Activated gamma-delta T cell (primary cell): ENCODE results near the gene ZNF385B.
"Not testable (repeated sequence)": the region's sequence is repeated elsewhere in the genome, so short reads cannot be mapped to it uniquely, and the experiment has no call there.

Experiments used
- DNase-seq: peaks from one replicate; lab custom pipeline; 2025; lab: John Stamatoyannopoulos, UW

Gene ZNF385B

DNA sequence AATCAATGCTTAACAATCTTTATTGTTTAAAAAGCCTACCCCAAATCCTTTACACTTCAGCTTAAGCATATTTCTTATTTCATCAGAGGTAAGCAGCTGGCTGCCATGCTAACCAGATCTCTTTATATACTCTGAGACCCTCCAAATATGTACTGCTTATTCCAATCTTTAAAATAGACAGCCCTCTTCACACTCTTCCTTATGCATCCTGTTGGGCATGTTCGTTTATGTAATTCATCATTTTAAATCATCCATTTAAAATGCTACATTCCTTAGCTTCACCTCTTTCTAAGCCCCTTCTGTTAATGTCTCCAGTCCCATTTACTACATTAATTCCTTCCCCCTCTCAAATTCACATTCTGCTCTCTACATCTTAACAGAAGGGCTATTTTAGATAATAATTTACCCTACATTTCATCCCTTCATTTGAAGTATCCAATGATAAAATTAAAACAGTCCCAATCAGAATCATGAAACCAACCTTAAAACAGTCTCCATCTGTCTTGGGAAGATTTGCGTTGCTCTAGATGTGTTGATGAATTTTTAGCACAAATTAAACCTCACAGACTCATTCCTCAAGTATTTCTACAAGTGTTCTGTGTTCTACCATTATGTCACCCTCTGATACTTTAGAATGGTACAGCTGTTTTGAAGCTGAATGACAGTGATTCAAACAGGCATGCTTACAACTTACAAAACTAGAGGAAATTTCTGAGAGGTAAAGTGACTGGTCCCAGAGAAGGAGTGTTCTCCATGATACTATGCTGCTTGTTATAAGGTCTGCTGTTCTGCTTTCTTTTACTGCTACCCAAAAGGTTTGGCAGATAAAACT, 59.1 kb downstream of the ZNF385B start:
- DNase-seq: no peak

DNA sequence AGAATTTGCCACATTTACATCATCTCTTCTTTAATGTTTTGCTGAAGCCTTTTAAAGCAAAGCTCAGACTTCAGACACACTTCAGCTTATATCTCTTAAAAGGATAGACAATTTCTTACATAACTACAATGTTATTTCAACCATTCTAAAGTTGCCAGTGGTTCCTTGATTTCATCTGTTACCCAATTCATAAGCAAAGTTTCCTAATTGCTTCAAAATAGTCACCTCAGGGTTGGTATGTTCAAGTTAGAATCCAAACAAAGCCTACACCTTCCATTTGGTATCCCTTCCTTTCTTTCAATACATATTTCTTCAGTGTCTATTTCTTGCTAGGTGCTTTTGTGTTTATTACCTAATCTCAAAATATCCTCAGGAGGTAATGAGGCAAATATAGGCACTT, 60.6 kb downstream of the ZNF385B start:
- no peak for DNase-seq

DNA sequence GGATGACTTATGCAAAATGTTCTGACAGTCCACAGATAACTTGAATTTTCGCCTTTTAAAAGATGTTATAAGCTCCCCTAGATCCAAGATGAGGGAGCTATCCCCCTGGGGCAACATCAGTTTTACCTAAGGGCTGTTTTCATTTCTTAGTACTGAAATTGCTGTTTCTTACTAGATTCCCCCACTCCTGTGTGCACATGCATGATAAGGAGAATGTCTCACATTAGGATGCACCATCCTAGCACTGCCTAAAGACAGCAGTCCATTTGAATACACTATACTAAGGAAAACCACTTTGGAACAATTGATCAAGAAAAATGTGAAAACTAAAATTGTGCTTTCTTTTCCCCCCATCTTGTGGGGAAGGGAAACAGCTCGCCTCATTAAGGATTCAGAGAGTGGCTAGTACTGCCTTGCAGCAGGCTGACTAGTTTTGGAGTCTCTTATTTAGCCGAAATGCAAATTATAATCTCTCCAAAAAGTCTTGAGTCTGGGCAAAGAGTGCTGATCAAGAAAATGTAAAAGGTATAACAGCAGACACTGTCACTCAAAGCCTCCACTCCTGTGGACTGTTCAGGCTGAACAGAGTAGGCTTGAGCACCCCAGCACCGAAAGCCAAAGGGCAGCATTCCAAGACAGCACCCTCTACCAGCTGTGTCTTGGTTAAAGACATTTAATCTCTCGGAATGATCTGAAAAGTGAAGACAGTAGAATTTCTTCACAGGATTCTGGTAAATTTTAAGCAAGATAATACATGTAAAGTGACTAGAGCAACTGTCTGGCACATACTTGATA, 65.0 kb downstream of the ZNF385B start:
- no peak for DNase-seq

DNA sequence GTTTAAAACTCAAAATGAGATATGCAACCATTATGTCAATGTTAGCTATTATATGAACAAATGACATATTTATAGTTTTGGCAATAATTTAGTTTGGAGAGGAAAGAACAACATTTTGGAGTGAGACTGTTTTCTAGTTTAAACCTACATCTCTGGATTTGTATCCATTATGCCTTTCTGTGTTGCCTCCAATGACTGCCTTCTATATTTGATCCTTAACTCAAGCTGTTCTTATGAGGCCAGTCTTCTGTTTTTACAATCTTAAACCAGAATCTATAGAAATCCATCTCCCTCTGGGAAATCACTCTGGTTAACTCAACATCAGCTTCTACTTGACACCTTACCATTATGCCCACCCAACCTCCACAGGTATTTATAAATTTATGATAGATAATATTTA, 67.5 kb downstream of the ZNF385B start:
- no peak for DNase-seq

DNA sequence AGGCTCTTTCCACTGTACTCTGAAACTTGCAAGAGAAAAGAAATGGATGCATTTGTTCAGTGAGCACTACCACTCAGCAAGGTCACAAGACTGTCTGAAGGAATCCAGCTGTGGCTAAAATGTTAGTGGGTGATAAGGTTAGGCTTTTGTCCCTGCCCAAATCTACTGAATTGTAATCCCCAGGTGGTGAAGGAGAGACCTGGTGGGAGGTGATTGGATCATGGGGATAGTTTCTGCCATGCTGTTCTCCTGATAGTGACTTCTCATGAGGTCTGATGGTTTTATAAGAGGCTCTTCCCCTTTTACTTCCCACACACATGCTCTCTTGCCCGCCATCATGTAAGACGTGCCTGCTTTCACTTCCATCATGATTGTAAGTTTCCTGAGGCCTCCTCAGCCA, 68.2 kb downstream of the ZNF385B start:
- no peak for DNase-seq

DNA sequence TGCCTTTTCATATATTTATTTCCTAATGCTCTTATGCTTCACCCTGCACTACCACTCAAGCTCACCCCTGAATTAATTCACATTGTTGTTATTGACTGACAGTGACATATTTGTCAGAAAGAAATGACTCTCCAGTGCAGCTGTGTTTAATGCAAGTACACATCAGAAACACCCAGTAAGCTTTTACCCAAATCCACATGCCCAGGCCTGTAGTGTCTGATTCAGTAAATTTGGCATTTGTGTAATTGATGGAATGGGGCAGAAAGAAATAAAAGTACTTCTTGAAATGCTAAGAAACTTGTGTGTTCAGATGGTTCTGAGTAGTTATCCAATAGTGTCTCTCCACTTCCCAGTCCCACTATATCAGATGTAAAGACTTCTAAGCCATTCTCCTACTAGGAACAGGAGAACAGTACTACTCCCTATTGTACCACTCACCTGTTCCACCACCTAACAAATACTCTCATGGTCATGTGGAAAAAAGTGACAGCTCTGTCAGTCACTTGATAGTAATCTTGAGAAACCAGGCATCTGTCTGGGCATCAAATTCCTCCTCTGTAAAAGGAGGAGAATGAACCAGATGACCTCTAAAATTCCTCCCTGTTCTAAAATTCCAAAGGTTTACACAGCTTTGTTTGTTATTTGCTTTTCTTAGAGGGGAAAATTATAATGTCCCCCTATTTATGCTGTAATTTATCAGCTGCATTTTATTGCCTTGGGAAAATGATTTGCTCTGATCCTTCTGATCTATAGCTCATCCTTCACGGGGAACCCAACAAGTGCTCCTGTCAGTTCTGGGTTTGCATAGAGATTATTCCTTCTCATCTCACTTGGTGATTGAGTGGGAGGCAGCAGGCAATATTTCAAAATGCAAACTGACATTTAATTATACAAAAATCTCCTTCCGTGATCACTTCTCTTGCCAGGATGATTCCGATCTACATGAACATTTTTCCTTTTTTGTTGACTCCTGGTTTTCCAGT, 70.9 kb downstream of the ZNF385B start:
- no peak for DNase-seq

DNA sequence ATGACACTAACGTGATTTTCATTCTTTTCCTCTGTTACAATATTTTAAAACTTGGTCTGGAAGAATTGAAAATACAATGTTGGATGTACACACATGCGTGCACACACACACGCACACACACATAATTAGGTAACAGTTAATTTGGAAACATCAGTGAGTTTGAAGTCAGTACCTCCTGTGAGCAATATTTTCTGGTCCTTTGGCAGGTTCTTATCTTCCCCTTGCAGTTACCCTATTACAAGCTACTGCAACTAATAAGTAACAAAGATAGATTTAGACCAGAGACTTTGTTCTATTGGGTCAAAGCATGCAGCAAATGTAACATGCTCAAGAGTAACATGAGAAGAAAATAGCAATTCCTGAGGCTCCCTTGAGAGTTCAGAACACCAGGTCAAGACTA, 73.3 kb downstream of the ZNF385B start:
- no peak for DNase-seq

DNA sequence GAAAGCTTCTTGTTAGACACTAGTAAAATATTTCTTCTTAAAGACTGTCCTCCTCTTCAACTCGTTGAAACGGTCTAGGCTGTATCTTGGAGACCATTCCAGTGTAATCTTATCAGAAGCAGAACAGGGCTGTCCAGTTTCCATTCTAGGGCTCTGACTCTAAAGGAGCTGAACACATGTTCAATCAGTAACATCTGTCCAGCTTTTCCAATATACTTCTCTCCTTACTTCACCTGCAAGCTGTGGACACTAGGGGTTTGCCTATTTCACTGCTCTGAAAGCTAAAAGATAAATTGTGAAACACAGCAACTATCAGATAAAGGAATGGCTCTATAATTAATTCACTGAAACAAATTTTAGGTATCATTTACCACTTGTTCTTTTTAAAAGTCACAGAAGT, 73.8 kb downstream of the ZNF385B start:
- no peak for DNase-seq

DNA sequence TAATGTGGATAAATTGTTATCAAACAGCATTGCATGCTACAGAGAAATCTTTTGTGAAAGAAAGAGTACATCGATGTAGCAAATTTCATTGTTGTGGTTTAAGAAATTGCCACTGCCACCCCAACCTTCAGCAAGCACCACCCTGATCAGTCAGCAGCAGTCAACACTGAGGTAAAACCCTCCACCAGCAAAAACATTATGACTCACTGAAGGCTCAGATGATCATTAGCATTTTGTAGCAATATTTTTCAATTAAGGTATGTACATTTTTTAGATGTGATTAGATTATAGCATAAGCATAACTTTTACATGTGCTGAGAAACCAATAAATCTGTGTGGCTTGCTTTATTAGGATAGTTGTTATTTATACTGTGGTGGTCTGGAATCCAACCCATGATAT, 75.5 kb downstream of the ZNF385B start:
- DNase-seq: no peak

DNA sequence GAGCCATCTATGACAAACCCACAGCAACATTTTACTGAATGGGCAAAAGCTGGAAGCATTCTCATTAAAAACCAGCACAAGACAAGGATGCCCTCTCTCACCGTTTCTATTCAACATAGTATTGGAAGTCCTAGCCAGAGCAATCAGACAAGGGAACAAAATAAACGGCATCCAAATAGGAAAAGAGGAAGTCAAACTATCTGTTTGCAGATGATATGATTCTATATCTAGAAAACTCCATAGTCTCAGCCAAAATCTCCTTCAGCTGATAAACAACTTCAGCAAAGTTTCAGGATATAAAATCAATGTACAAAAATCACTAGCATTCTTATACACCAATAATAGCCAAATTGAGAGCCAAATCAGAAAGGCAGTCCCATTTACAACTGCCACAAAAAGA, 79.1 kb downstream of the ZNF385B start:
- not testable (repeated sequence) for DNase-seq

DNA sequence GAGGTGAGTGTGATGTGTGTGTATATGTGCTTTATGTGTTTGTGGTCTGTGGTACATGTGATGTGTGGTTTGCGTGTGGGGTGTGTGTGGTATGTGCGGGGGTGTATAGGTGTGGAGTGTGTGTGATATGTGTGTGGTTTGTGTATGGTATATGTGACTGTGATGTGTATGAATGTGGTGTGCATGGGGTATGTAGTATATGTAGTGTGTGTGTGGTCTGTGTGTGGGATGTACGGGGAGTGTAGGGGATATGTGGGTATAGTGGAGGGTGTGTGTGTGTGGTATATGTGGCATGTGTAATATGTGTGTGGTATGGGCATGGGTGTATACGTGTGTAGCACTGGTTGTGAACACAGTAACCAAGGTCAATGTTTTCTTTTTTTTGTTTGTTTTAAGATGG, 87.4 kb downstream of the ZNF385B start:
- DNase-seq: no peak

DNA sequence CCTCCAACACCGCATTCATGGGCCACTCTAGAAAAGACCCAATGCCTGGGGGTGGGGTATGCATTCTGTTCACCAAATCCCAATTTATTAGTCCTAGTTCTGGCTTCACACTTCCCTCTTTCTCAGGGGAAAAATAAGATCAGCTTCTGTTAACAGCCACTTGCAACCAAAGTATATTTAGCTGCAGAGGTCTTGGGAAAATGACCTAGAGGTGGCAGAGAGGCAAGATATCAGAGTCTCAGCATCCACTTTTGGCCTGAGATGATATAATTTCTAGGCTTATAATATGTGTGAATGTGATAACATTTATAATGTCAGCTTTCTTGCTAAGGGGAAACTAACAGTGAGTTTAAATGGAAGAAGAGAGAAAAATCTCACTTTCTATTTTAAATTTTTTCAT, 89.1 kb downstream of the ZNF385B start:
- no peak for DNase-seq

DNA sequence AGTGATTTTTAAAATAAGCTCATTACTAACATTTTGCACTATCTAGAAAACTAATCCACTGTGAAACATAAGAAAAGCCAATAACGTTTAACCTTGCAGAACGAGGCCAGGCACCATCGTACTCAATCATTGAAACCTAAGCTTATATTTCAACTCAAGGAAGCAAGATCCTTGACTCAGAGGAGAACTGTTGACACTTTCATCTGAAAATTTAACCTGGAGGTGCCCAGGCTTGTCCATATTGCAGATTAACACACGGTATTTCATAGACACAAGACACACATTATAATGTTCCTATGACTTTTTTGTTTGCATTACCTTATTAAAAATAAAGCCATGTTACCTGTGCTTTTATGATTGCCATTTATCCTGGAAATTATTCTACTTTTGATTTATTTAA, 89.6 kb downstream of the ZNF385B start:
- DNase-seq: no peak

DNA sequence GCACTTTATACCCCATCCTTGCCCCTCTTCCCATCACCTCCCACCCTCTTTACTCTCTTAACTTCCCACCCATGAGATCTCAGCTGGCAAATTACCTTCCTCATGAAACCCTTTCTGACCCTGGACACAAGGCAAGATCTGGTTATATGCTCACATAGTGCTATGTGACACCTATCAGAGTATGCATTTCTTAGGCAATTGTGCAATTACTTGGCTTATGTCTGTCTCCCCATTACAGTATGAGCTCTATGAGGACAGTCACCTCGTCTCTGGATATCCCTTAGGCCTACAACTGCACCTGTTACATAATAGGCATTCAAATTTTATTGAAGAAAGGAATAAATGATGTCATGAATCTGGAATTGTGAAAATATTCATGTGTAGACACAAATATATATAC, 91.4 kb downstream of the ZNF385B start:
- no peak for DNase-seq

DNA sequence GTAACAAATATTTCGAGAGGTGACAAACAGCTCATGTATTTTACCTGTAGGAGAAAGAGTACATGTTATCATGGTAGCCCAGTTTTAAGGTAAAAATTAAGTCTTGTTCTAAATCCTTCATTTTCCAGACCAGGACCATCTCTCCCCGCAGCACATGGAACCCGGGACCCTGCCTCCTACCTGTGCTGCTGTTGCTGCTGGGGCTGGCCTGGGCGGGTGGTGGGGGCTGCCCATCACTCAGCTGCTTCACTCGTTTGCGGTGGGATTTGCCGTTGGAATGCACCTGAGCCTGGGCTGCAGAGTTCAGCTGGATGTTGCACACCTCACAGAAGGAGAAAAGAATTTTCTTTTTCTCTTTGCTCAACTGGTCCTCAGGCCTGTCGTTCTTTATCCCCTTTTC, 92.1 kb downstream of the ZNF385B start:
- no peak for DNase-seq

DNA sequence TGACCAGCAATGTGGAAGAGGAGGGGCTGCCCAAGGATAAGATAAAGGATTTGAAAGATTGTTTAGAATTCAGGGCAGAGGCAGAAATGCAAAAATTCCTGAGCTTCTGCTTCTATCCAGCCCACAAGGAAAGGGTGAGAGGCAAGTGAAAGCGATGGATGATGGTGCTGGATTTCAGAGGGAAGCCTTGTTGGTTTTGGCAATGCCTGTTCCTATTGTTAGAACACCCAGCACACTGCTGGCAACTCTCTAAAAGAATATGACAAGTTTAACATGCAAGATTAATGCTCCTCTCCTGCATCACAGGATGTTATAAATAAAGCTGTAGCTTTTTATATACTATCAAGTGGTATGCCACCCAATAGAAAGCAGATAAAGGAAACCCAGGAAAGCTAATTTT, 92.6 kb downstream of the ZNF385B start:
- DNase-seq: no peak

DNA sequence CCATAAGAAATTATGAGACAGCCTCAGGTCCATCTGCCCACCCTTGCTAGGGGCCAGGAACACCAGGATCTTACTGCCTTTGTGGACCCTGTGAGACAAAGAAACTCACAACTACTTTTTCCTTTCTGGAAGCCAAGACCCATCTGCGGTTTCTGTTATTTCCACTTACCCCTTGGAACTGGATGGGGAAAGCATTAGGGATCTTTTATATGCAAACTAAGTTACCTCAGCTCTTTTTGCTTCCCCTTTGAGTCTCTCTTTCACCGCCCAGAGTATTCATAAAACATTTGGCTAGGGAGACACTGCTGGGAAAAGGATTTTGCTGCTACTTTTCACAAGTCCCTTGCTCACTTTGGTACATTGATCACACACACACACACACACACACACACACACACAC, 95.7 kb downstream of the ZNF385B start:
- no peak for DNase-seq

DNA sequence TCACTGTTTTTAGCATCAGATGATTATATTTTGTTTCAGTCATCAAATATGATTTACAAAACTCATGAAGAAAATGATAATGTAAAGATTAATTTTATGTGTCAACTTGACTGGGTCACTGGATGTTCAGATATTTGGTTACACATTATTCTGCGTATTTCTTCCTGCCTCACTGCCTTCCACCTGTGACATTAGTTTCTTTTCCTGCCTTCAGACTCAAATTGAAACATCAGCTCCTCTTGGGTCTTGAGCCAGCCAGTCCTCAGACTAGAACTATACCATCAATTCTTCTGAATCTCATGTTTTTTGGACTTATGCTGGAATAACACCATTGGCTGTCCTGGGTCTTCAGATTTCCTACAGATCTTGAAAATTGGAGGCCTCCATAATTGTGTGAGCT, 96.7 kb downstream of the ZNF385B start:
- no peak for DNase-seq

DNA sequence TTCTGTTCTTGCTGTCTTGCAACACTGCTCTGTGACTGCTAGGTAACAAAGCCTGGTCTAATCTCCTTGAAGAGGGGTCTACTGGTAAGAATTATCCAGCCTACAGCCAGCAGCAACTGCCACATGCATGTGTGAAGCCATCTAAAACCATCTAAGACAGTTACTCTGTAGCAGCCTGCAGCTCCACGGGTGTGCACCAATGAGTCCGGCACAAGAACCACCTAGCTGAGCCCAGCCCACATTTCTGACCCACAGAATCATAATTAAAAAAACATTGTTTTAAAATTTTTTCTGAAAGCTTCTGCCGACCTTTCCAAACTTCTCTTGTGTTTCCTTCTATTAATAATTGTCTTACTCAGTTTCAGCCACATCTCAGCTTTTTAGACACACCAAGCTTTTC, 102.8 kb downstream of the ZNF385B start:
- DNase-seq: no peak

DNA sequence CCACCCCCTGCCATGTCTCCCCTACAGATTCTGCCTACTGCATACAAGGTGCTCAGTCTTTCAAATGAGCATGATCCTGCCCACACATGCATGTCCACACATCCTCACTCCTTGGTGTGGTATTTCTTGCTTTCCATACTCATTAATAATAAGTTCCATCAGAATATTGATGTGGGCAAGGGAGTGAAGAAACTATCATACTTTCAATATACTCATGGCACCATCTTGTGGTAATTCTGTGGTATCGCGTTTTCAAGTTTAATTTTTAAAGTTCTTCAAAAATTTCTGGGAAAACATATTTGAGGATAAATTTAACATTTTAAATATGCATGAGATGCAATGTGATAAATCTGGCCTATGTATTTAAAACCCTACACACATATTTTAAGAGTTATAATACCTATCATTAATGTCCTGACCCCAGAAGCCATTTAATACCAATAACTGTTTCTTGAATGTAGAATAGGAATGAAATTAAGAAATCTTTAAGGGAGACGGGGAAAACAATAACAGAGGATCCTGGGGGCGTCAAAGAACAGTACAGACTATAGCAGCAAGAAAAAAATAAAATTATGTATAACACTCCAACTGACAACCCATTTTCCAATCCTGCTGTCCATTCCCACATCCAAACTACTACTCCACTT, 110.1 kb downstream of the ZNF385B start:
- no peak for DNase-seq

DNA sequence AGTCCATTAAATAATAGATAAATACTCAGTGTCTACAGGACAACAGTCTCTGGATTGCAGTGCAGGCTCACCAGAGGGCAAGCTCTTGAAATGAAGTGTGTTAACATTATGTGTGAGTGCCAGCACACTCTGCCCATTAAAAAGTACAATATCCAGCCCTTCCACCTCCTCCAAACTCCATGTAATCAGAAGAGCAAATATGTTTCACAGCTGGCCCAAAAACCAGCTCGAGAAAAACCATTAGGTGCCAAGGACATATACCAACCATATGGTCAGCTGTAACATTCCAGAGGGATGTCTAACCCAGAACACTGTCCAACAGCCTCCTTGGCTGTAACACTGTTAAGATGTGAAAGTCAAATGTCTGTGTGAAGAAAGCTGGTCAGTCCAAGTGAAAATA, 112.2 kb downstream of the ZNF385B start:
- DNase-seq: no peak

DNA sequence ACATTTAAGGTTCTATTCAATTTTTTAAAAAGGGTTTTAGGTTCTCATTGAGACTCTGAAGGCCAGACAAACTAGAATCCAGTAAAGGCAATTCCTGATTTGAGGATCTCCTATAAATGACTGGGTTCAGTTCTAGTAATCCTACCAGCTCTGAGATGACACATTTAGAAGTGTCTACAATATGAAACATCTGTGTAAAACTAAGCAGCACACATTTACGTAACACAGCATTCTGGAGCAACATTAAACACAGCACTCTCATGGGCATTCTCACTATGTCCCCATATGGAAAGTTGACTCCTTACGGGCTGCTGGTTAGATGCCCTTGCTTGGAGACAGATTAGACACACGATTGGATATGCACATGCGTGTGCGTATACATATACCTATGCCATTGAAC, 114.4 kb downstream of the ZNF385B start:
- no peak for DNase-seq
